Measurements from ENCODE around the gene DMTF1.
A peak's percentile ranks its signal among the peaks of the same experiment; 100 is the strongest.

Gene DMTF1

GRCh38 chr7:87144173-87144657, 8.0 kb upstream of the DMTF1 start:
- DNase-seq (ENCODE audit: low read depth, low spot score) = no peak

- DNase-seq (ENCODE audit: low read depth, low spot score) = no peak
These were observed 5.4 kb upstream of the DMTF1 start for GRCh38 chr7:87146740-87147386.

- no peak for DNase-seq (ENCODE audit: low read depth, low spot score)
These were observed 4.8 kb upstream of the DMTF1 start for GRCh38 chr7:87147500-87147899.

- DNase-seq (ENCODE audit: low read depth, low spot score) = peak; percentile 42
These were observed 3.8 kb upstream of the DMTF1 start for GRCh38 chr7:87148332-87148955.

- DNase-seq (ENCODE audit: low read depth, low spot score) = no peak
These were observed 1.1 kb upstream of the DMTF1 start for GRCh38 chr7:87151002-87151728.

GRCh38 chr7:87151729-87152111, 533 bp upstream of the DMTF1 start:
- DNase-seq (ENCODE audit: low read depth, low spot score) = no peak

- DNase-seq (ENCODE audit: low read depth, low spot score) = peak; percentile 43
These were observed 816 bp downstream of the DMTF1 start for GRCh38 chr7:87152897-87153641.

- no peak for DNase-seq (ENCODE audit: low read depth, low spot score)
These were observed 1.9 kb downstream of the DMTF1 start for GRCh38 chr7:87154166-87154565.

- no peak for DNase-seq (ENCODE audit: low read depth, low spot score)
These were observed 2.3 kb downstream of the DMTF1 start for GRCh38 chr7:87154569-87154968.

GRCh38 chr7:87155788-87156187, 3.5 kb downstream of the DMTF1 start:
- DNase-seq (ENCODE audit: low read depth, low spot score) = no peak

GRCh38 chr7:87156709-87157108, 4.5 kb downstream of the DMTF1 start:
- no peak for DNase-seq (ENCODE audit: low read depth, low spot score)

GRCh38 chr7:87159538-87159937, 7.3 kb downstream of the DMTF1 start:
- no peak for DNase-seq (ENCODE audit: low read depth, low spot score)

GRCh38 chr7:87164433-87164832, 12.2 kb downstream of the DMTF1 start:
- no peak for DNase-seq (ENCODE audit: low read depth, low spot score)

- no peak for DNase-seq (ENCODE audit: low read depth, low spot score)
These were observed 18.6 kb downstream of the DMTF1 start for GRCh38 chr7:87170828-87171227.

- DNase-seq (ENCODE audit: low read depth, low spot score) = no peak
These were observed 19.2 kb downstream of the DMTF1 start for GRCh38 chr7:87171282-87171934.

- DNase-seq (ENCODE audit: low read depth, low spot score) = no peak
These were observed 21.2 kb downstream of the DMTF1 start for GRCh38 chr7:87173471-87173870.

GRCh38 chr7:87178320-87178719, 26.1 kb downstream of the DMTF1 start:
- no peak for DNase-seq (ENCODE audit: low read depth, low spot score)

- DNase-seq (ENCODE audit: low read depth, low spot score) = no peak
These were observed 26.9 kb downstream of the DMTF1 start for GRCh38 chr7:87179180-87179579.

GRCh38 chr7:87187120-87187519, 34.9 kb downstream of the DMTF1 start:
- DNase-seq (ENCODE audit: low read depth, low spot score) = no peak

- no peak for DNase-seq (ENCODE audit: low read depth, low spot score)
These were observed 36.7 kb downstream of the DMTF1 start for GRCh38 chr7:87188930-87189329.

GRCh38 chr7:87190783-87191182, 38.5 kb downstream of the DMTF1 start:
- DNase-seq (ENCODE audit: low read depth, low spot score) = no peak

All from astrocyte of the hippocampus (primary cell).